PC-9 (cell line): Measurements from ENCODE around the gene GTPBP3. TPM values are rescaled to one million over a fixed set of nuclear protein-coding genes. Genes with fewer than 3 reads are reported as not detected.
"Not testable (repeated sequence)": the region's sequence is repeated elsewhere in the genome, so short reads cannot be mapped to it uniquely, and the experiment has no call there.

Experiments
- BruUV-seq: library from RNA; stranded (reverse); fragments of 400-500 nt; replicated peaks from 2 replicates; lab custom pipeline; 2021; lab: Mats Ljungman, UMichigan
- CTCF ChIA-PET: fragments of 300-600 bp; sonication (Branson Sonifier 250); formaldehyde crosslinking; loops from one replicate; lab custom pipeline; 2022; ENCODE audit warnings: antibody characterized with exemption; lab: Charles Lee
- POLR2A ChIA-PET: fragments of 300-600 bp; sonication (Branson Sonifier 250); formaldehyde crosslinking; loops from one replicate; lab custom pipeline; 2022; ENCODE audit warnings: antibody characterized with exemption; ENCODE audit not compliant: unreplicated experiment; lab: Charles Lee
- DNase-seq, 2 experiments: peaks; one replicate each; pipeline versions ENCODE4 v3.0.0 to v3.0.0-alpha.2; 2015 to 2022; ENCODE audit warnings: mixed read lengths in 1 of 2
- H2AFZ ChIP-seq: fragments of 200-600 bp; sonication (generic); 2 replicates; pipeline ENCODE4 v1.8.1; 2017; ENCODE audit warnings: antibody characterized with exemption
- H3F3A ChIP-seq: fragments of 200-600 bp; sonication (generic); 2 replicates; pipeline ENCODE4 v1.8.1; 2017; ENCODE audit warnings: antibody characterized with exemption, mild to moderate bottlenecking, low read depth; ENCODE audit not compliant: insufficient read depth
- H3K27ac ChIP-seq: fragments of 200-600 bp; sonication (generic); 2 replicates; pipeline ENCODE4 v1.6.1; 2016; ENCODE audit warnings: mixed run types
- H3K27me3 ChIP-seq: fragments of 200-600 bp; sonication (generic); 2 replicates; pipeline ENCODE4 v1.6.1; 2016; ENCODE audit warnings: low read depth, mixed run types; ENCODE audit not compliant: insufficient read depth
- H3K36me3 ChIP-seq: fragments of 200-600 bp; sonication (generic); 2 replicates; pipeline ENCODE4 v1.6.1; 2016; ENCODE audit warnings: low read depth, mixed run types
- H3K4me1 ChIP-seq: fragments of 200-600 bp; sonication (generic); replicated peaks from 2 replicates; pipeline ENCODE4 v1.6.1; 2016; ENCODE audit warnings: mixed run types; ENCODE audit not compliant: insufficient read depth
- H3K4me2 ChIP-seq: fragments of 200-600 bp; sonication (generic); 2 replicates; pipeline ENCODE4 v1.6.1; 2017; ENCODE audit warnings: mixed run types
- H3K4me3 ChIP-seq: fragments of 200-600 bp; sonication (generic); 2 replicates; pipeline ENCODE4 v1.6.1; 2016; ENCODE audit warnings: mixed run types
- H3K79me2 ChIP-seq: fragments of 200-600 bp; sonication (generic); 2 replicates; pipeline ENCODE4 v1.6.1; 2017; ENCODE audit warnings: low read depth, mixed run types
- H3K9me2 ChIP-seq: fragments of 200-600 bp; sonication (generic); 2 replicates; pipeline ENCODE4 v1.8.1; 2017; ENCODE audit warnings: mild to moderate bottlenecking; ENCODE audit not compliant: insufficient read depth
- H3K9me3 ChIP-seq: fragments of 200-600 bp; sonication (generic); 2 replicates; pipeline ENCODE4 v1.8.1; 2016; ENCODE audit warnings: low read depth; ENCODE audit not compliant: insufficient read depth
- H4K20me1 ChIP-seq: fragments of 200-600 bp; sonication (generic); 2 replicates; pipeline ENCODE4 v1.8.1; 2017; ENCODE audit not compliant: insufficient read depth
- EZH2 ChIP-seq: fragments of 200-600 bp; sonication (generic); IDR thresholded peaks from 2 replicates; pipeline ENCODE4 v1.8.0; 2017; ENCODE audit warnings: antibody characterized with exemption, low read depth
- intact Hi-C: fragments of 100-400 bp; cut with micrococcal nuclease; formaldehyde crosslinking; loops from one replicate; pipeline ENCODE4 v1.10.0; 2022; ENCODE audit not compliant: unreplicated experiment
- total RNA-seq: library from RNA; stranded (reverse); gene quantifications from 2 replicates; pipeline ENCODE4 v1.2.3, GENCODE V29; 2021
- TF ChIP-seq, protein P1 (sequence below): fragments of 200-600 bp; sonication (generic); conservative IDR thresholded peaks from 2 replicates; pipeline ENCODE4 v1.6.1; 2017; ENCODE audit warnings: mixed run types, antibody characterized with exemption, mild to moderate bottlenecking, moderate library complexity

Gene GTPBP3
- total RNA-seq, 1 experiment from 2014 or later, result 50.7 TPM

DNA sequence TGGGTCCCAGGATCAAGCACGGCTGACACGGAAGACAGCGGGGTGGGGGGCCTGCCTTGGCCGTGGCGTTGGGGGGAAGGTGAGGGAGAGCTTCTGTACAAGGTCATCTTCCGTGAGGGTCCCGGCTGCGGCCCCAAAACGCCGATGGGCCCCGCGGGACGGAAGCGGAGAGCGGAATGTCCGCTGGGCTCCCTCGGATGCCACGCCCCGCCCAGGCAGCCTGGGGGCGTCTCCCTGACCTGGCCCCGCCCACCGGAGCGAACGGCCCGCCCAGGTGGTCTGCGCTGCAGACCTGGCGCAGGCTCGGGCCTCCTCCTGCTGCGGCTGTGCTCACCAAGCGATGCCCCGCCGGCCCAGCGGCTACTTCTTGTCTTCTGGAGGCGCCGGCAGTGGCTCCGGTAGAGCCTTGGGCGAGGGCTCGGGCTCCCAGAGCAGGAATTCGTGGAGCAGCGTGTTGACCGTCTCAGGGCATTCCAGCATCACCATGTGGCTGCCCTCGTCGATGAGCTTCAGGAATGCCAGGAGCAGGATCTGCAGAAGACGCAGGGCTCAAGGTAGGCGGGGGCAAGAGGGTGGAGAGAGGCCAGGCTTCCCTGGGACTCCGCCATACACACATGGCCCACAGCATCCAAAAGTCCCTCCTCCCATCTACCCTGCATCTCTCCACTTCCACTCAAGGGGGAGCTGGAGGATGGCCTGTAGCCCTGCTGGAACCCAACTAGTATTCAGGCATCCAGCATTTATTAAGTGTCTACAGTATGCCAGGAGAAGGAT is 44.9 kb upstream of the GTPBP3 start:
- Histone ChIP-seq H3K9me3 (no peaks in the 10 kb centered on the region), H3K27me3 (no peaks in the 10 kb centered on the region), H3K27ac (peak overlapping the region; percentile 63), H3K4me3 (peak overlapping the region; percentile 65), H3K79me2 (peaks cover 22% of the 10 kb centered on the region), H3F3A (peaks cover 55% of the 10 kb centered on the region), H3K36me3 (no peaks in the 10 kb centered on the region; the same call in 1 of the 2 replicates), H3K4me1 (peaks cover 35% of the 10 kb centered on the region), H2AFZ (peak overlapping the region; percentile 92), H4K20me1 (0 out of 2 replicates have a peak, but pooled peaks cover 5% of the 10 kb centered on the region), H3K9me2 (no peaks in the 10 kb centered on the region), H3K4me2 (peak overlapping the region; percentile 93)
- peak; percentile 86 to 89 for DNase-seq
- intact Hi-C loops, result loop anchor here (2.0 to 5.0 kb wide), 2 partner anchors 35 to 94 kb away; no protein-coding TSS in a partner anchor
- TF ChIP-seq, protein P1, sequence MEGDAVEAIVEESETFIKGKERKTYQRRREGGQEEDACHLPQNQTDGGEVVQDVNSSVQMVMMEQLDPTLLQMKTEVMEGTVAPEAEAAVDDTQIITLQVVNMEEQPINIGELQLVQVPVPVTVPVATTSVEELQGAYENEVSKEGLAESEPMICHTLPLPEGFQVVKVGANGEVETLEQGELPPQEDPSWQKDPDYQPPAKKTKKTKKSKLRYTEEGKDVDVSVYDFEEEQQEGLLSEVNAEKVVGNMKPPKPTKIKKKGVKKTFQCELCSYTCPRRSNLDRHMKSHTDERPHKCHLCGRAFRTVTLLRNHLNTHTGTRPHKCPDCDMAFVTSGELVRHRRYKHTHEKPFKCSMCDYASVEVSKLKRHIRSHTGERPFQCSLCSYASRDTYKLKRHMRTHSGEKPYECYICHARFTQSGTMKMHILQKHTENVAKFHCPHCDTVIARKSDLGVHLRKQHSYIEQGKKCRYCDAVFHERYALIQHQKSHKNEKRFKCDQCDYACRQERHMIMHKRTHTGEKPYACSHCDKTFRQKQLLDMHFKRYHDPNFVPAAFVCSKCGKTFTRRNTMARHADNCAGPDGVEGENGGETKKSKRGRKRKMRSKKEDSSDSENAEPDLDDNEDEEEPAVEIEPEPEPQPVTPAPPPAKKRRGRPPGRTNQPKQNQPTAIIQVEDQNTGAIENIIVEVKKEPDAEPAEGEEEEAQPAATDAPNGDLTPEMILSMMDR, result peak; percentile 77
- no peak for TF ChIP-seq EZH2
- BruUV-seq, result no TSS peak
- POLR2A ChIA-PET, result interaction anchor here (0.6 kb wide), 1 partner anchor 127 kb away, joined by 4 read pairs; the partner anchor contains the start of gene MVB12A
- CTCF ChIA-PET, result interaction anchor here (0.5 to 1.2 kb wide), 10 partner anchors 13 to 545 kb away, joined by 3 to 9 read pairs (median 4); partner anchors contain the start of gene MRPL34

DNA sequence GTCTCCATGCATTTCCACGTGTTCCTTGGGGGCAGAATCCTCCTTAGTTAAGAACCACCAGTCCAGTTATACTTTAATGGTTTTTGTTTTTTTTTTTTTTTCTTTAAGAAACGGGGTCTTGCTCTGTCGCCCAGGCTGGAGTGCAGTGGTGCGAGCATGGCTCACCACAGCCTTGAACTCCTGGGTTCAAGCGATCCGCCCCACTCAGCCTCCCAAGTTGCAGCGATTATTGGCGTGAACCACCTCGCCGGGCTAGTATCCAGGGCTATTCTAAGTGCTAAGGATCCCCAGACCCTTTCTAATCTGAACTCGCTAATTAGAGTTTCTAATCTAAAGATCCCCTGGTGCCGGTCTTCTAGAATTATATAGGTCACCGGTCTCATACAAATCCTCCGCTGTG is 43.7 kb upstream of the GTPBP3 start:
- POLR2A ChIA-PET, result no interaction called here
- no peak overlapping the region for H2AFZ ChIP-seq
- H4K20me1 ChIP-seq, result 0 out of 2 replicates have a peak, but pooled peaks cover 5% of the 10 kb centered on the region
- H3K4me1 ChIP-seq, result peaks cover 37% of the 10 kb centered on the region
- H3K9me3 ChIP-seq, result no peaks in the 10 kb centered on the region
- TF ChIP-seq, protein P1, result no peak
- no peak for TF ChIP-seq EZH2
- no peak overlapping the region for H3K27ac ChIP-seq
- BruUV-seq, result TSS peak; percentile 39
- DNase-seq, result peak in 1 of 2 experiments; percentile 9
- no peaks in the 10 kb centered on the region for H3K9me2 ChIP-seq
- H3K36me3 ChIP-seq, result no peaks in the 10 kb centered on the region; the same call in 1 of the 2 replicates
- CTCF ChIA-PET, result interaction anchor here (0.7 kb wide), 2 partner anchors 33 to 97 kb away, joined by 3 to 4 read pairs; no protein-coding TSS in a partner anchor
- H3F3A ChIP-seq, result peaks cover 61% of the 10 kb centered on the region
- no peaks in the 10 kb centered on the region for H3K27me3 ChIP-seq
- intact Hi-C loops, result loop anchor here (2.0 to 5.0 kb wide), 2 partner anchors 34 to 93 kb away; no protein-coding TSS in a partner anchor
- 0 out of 2 replicates have a peak overlapping the region, but pooled peaks have one; percentile 15 for H3K4me2 ChIP-seq
- H3K4me3 ChIP-seq, result no peak overlapping the region
- peaks cover 26% of the 10 kb centered on the region for H3K79me2 ChIP-seq

DNA sequence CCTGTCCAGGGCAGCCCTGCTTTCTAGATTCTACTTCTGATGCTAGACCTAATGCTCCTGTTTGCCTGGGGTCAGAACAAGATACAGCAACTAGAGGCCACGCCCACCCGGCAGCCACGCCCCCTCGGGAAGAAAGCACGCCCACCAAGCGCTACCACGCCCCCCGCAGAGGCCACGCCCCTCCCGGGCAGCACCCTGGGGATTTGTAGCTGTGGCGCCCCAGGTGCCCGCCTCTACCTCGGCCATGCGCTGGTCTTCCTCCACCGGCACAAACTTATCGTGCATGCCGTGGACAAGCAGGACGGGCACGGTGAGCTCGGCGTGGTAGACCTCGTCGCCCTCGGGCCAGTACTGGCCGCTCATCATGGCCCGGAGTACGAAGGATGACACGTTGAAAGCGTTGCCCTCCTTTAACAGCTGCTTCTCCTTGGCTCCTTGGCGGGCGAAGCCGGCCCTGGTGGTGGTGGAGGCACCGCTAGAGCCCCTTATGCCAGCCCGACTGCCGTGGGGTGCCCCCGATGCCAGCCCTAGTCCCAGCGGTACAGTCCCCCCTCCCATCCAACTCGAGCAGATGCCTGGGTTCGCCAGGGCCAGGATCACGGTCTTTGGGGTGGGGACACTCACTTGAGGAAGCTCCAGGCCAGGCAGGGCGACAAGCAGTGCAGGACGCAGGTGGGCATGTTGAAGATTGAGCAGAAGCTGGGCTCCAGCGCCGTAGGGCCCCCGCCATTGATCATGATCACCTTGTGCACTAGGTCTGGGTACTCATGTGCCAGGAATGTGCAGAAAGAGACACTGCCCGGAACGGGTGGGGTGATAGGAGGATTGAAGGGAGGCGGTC is 43.1 kb upstream of the GTPBP3 start:
- Histone ChIP-seq H3K27ac (no peak overlapping the region), H3K27me3 (no peaks in the 10 kb centered on the region), H2AFZ (no peak overlapping the region), H3K36me3 (no peaks in the 10 kb centered on the region; the same call in 1 of the 2 replicates), H3K9me3 (no peaks in the 10 kb centered on the region), H3K79me2 (peaks cover 30% of the 10 kb centered on the region), H3K4me1 (peaks cover 37% of the 10 kb centered on the region), H3F3A (peaks cover 68% of the 10 kb centered on the region), H3K4me3 (no peak overlapping the region), H4K20me1 (0 out of 2 replicates have a peak, but pooled peaks cover 5% of the 10 kb centered on the region), H3K9me2 (no peaks in the 10 kb centered on the region), H3K4me2 (0 out of 2 replicates have a peak overlapping the region, but pooled peaks have one; percentile 15)
- TF ChIP-seq, protein P1, result no peak
- no peak for TF ChIP-seq EZH2
- BruUV-seq, result no TSS peak
- ChIA-PET CTCF (interaction anchor here (0.5 kb wide), 1 partner anchor 154 kb away, joined by 3 read pairs; no protein-coding TSS in a partner anchor), POLR2A (no interaction called here)
- intact Hi-C loops, result loop anchor here (5.0 kb wide), 1 partner anchor 33 kb away; no protein-coding TSS in a partner anchor
- peak in 1 of 2 experiments; percentile 36 for DNase-seq

DNA sequence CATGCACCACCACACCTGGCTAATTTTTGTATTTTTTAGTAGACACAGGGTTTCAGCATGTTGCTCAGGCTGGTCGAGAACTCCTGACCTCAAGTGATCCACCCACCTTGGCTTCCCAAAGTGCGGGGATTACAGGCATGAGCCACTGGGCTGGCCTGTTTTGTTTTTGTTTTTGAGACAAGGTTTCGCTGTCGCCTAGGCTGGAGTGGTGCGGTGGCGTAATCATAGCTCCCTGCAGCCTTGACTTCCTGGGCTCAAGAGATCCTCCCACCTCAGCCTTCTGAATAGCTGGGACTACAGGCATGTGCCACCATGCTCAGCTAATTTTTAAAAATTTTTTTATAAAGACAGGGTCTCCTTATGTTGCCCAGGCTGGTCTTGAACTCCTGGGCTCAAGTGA is 41.8 kb upstream of the GTPBP3 start:
- BruUV-seq, H3K9me2 ChIP-seq, CTCF ChIA-PET, H3K4me3 ChIP-seq, H3K27me3 ChIP-seq, intact Hi-C loops, H3K36me3 ChIP-seq, H4K20me1 ChIP-seq, H2AFZ ChIP-seq, POLR2A ChIA-PET, DNase-seq, H3K9me3 ChIP-seq: not testable (repeated sequence)
- 0 out of 2 replicates have a peak overlapping the region, but pooled peaks have one; percentile 17 for H3K4me2 ChIP-seq
- peaks cover 36% of the 10 kb centered on the region for H3K79me2 ChIP-seq
- peak overlapping the region; percentile 57 for H3K27ac ChIP-seq
- H3K4me1 ChIP-seq, result peaks cover 37% of the 10 kb centered on the region
- H3F3A ChIP-seq, result peaks cover 68% of the 10 kb centered on the region
